B cell (primary cell): Measurements from ENCODE around the gene ASB4.

ENCODE experiments used
- EZH2 ChIP-seq: IDR thresholded peaks from 2 replicates; pipeline ENCODE4 v1.6.1; 2012; ENCODE audit warnings: borderline replicate concordance, low read depth, mild to moderate bottlenecking, moderate library complexity, low read length; ENCODE audit not compliant: insufficient read depth, poor library complexity, severe bottlenecking
- TF ChIP-seq, protein P1 (sequence below): fragments of 200-600 bp; IDR thresholded peaks from one replicate; pipeline ENCODE4 v1.8.0; 2022; ENCODE audit warnings: antibody characterized with exemption, mild to moderate bottlenecking

DNA sequence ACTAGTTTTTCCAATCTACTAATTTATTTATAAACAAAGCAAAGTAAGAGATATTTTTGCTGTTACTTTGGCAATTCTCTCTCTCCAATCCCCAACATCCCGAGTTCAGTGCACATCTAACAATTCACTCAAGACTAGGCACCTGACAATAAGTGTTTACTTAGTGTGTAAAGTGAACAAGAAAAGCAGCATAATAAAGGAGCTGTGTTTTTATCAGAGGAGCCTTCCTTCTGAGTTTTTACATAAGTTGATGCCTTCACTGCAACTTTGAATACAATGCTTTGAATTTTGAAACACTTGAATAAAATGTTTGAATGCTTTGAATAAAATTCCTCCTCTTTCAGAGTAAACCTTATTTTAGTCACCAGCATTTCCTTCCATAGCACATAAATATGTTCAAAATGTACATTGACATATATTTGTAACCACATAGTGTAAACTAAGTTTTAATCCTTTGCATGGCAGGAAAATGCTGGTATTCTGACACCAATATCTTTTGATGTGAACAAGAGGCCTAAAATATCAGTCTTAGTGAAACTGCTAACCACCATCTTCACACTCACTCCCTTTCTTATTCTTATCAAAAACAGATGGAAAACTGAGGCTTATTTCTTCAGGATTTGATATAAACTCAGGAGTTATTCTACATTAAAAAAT, 99.2 kb downstream of the ASB4 start:
- TF ChIP-seq, protein P1, sequence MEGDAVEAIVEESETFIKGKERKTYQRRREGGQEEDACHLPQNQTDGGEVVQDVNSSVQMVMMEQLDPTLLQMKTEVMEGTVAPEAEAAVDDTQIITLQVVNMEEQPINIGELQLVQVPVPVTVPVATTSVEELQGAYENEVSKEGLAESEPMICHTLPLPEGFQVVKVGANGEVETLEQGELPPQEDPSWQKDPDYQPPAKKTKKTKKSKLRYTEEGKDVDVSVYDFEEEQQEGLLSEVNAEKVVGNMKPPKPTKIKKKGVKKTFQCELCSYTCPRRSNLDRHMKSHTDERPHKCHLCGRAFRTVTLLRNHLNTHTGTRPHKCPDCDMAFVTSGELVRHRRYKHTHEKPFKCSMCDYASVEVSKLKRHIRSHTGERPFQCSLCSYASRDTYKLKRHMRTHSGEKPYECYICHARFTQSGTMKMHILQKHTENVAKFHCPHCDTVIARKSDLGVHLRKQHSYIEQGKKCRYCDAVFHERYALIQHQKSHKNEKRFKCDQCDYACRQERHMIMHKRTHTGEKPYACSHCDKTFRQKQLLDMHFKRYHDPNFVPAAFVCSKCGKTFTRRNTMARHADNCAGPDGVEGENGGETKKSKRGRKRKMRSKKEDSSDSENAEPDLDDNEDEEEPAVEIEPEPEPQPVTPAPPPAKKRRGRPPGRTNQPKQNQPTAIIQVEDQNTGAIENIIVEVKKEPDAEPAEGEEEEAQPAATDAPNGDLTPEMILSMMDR, result no peak
- no peak for TF ChIP-seq EZH2
